Measurements from ENCODE around the gene CGB3.
"Not testable (repeated sequence)": the region's sequence is repeated elsewhere in the genome, so short reads cannot be mapped to it uniquely, and the experiment has no call there.

GRCh38 chr19:49049834-49050233 is 25.7 kb upstream of the CGB3 start:
- not testable (repeated sequence) for TF ChIP-seq EP300, POLR2A, POLR2AphosphoS5 (IDR thresholded peaks at IDR 0.05)
- TF ChIP-seq, protein P1, sequence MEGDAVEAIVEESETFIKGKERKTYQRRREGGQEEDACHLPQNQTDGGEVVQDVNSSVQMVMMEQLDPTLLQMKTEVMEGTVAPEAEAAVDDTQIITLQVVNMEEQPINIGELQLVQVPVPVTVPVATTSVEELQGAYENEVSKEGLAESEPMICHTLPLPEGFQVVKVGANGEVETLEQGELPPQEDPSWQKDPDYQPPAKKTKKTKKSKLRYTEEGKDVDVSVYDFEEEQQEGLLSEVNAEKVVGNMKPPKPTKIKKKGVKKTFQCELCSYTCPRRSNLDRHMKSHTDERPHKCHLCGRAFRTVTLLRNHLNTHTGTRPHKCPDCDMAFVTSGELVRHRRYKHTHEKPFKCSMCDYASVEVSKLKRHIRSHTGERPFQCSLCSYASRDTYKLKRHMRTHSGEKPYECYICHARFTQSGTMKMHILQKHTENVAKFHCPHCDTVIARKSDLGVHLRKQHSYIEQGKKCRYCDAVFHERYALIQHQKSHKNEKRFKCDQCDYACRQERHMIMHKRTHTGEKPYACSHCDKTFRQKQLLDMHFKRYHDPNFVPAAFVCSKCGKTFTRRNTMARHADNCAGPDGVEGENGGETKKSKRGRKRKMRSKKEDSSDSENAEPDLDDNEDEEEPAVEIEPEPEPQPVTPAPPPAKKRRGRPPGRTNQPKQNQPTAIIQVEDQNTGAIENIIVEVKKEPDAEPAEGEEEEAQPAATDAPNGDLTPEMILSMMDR (IDR thresholded peaks at IDR 0.05) = not testable (repeated sequence)
